MM.1S (cell line): ENCODE results near the gene ARL3.

Source experiments
- DNase-seq: peaks from one replicate; pipeline ENCODE4 v3.0.0-alpha.2; 2015
- H2AFZ ChIP-seq: fragments of 300-600 bp; sonication (generic); 2 replicates; pipeline ENCODE4 v1.6.0; 2016; ENCODE audit warnings: antibody characterized with exemption, low read length
- H3F3A ChIP-seq: fragments of 300-600 bp; sonication (generic); 2 replicates; pipeline ENCODE4 v1.6.1; 2016; ENCODE audit warnings: mild to moderate bottlenecking, antibody characterized with exemption, low read length, moderate library complexity, mixed read lengths; ENCODE audit not compliant: insufficient read depth
- H3K27ac ChIP-seq: fragments of 300-600 bp; sonication (generic); 2 replicates; pipeline ENCODE4 v1.5.1; 2016; ENCODE audit warnings: mild to moderate bottlenecking, low read length
- H3K27me3 ChIP-seq: fragments of 300-600 bp; sonication (generic); replicated peaks from 2 replicates; pipeline ENCODE4 v1.6.0; 2016; ENCODE audit warnings: low read length; ENCODE audit not compliant: insufficient read depth
- H3K36me3 ChIP-seq: fragments of 300-600 bp; sonication (generic); replicated peaks from 2 replicates; pipeline ENCODE4 v1.6.1; 2016; ENCODE audit warnings: mild to moderate bottlenecking, low read length, mixed read lengths; ENCODE audit not compliant: insufficient read depth
- H3K4me1 ChIP-seq: fragments of 300-600 bp; sonication (generic); 2 replicates; pipeline ENCODE4 v1.6.1; 2016; ENCODE audit warnings: low read length, mixed read lengths
- H3K4me2 ChIP-seq: fragments of 300-600 bp; sonication (generic); 2 replicates; pipeline ENCODE4 v1.6.0; 2016; ENCODE audit warnings: low read depth, low read length
- H3K4me3 ChIP-seq: fragments of 300-600 bp; sonication (generic); 2 replicates; pipeline ENCODE4 v1.5.1; 2016; ENCODE audit warnings: low read length, mixed read lengths
- H3K79me2 ChIP-seq: fragments of 300-600 bp; sonication (generic); 2 replicates; pipeline ENCODE4 v1.6.1; 2016; ENCODE audit warnings: mixed run types, low read length, mixed read lengths
- H3K9ac ChIP-seq: fragments of 300-600 bp; sonication (generic); 2 replicates; pipeline ENCODE4 v1.6.1; 2016; ENCODE audit warnings: low read length, mixed read lengths
- H3K9me2 ChIP-seq: fragments of 300-600 bp; sonication (generic); replicated peaks from 2 replicates; pipeline ENCODE4 v1.6.1; 2016; ENCODE audit warnings: mild to moderate bottlenecking, low read length, mixed read lengths; ENCODE audit not compliant: insufficient read depth
- H3K9me3 ChIP-seq: fragments of 300-600 bp; sonication (generic); replicated peaks from 2 replicates; pipeline ENCODE4 v1.6.1; 2016; ENCODE audit warnings: mild to moderate bottlenecking, low read length, mixed read lengths; ENCODE audit not compliant: insufficient read depth
- H4K20me1 ChIP-seq: fragments of 300-600 bp; sonication (generic); 2 replicates; pipeline ENCODE4 v1.6.1; 2016; ENCODE audit warnings: mild to moderate bottlenecking, low read length, moderate library complexity, mixed read lengths; ENCODE audit not compliant: insufficient read depth
- CTCF ChIP-seq: fragments of 300-600 bp; sonication (generic); IDR thresholded peaks from 2 replicates; pipeline ENCODE4 v1.5.1; 2016; ENCODE audit warnings: antibody characterized with exemption, low read length, mixed read lengths
- EZH2 ChIP-seq: fragments of 300-600 bp; sonication (generic); optimal IDR thresholded peaks from 2 replicates; pipeline ENCODE3; 2017; ENCODE audit warnings: low read depth, mild to moderate bottlenecking, antibody characterized with exemption, low read length, mixed read lengths
- EZH2phosphoT487 ChIP-seq: fragments of 300-600 bp; sonication (generic); IDR thresholded peaks from 2 replicates; pipeline ENCODE4 v1.6.1; 2018; ENCODE audit warnings: antibody characterized with exemption, low read length

Gene ARL3

GRCh38 chr10:102727037-102727818 lies 13.0 kb upstream of the ARL3 start:
- H3K9me3 ChIP-seq = no peaks in the 10 kb centered on the region
- peaks cover 28% of the 10 kb centered on the region for H3K79me2 ChIP-seq
- H3K9me2 ChIP-seq = no peaks in the 10 kb centered on the region
- no peaks in the 10 kb centered on the region for H3K27me3 ChIP-seq
- no peaks in the 10 kb centered on the region for H4K20me1 ChIP-seq
- no peak overlapping the region for H3K27ac ChIP-seq
- H3K4me2 ChIP-seq = no peak overlapping the region
- H3K9ac ChIP-seq = no peak overlapping the region
- no peak overlapping the region for H3K4me3 ChIP-seq
- no peak for TF ChIP-seq CTCF
- no peak for TF ChIP-seq EZH2
- no peak for TF ChIP-seq EZH2phosphoT487
- no peaks in the 10 kb centered on the region for H3F3A ChIP-seq
- H2AFZ ChIP-seq = no peak overlapping the region
- no peaks in the 10 kb centered on the region for H3K4me1 ChIP-seq
- no peak for DNase-seq
- H3K36me3 ChIP-seq = peaks cover 9% of the 10 kb centered on the region

GRCh38 chr10:102726274-102726673 lies 12.1 kb upstream of the ARL3 start:
- Histone ChIP-seq H3K9ac (no peak overlapping the region), H4K20me1 (no peaks in the 10 kb centered on the region), H3K4me2 (no peak overlapping the region), H3K27me3 (no peaks in the 10 kb centered on the region), H3K79me2 (peaks cover 36% of the 10 kb centered on the region), H3K9me2 (no peaks in the 10 kb centered on the region), H3K27ac (no peak overlapping the region), H3K4me1 (no peaks in the 10 kb centered on the region), H3K9me3 (no peaks in the 10 kb centered on the region), H2AFZ (no peak overlapping the region), H3K4me3 (no peak overlapping the region), H3F3A (no peaks in the 10 kb centered on the region), H3K36me3 (peaks cover 9% of the 10 kb centered on the region)
- no peak for DNase-seq
- no peak for TF ChIP-seq EZH2phosphoT487

GRCh38 chr10:102723989-102724388 lies 9.8 kb upstream of the ARL3 start:
- Histone ChIP-seq H3K4me3 (no peak overlapping the region), H3K27me3 (no peaks in the 10 kb centered on the region), H3K36me3 (no peaks in the 10 kb centered on the region; the same call in 1 of the 2 replicates), H4K20me1 (no peaks in the 10 kb centered on the region), H3K4me1 (no peaks in the 10 kb centered on the region), H3K79me2 (peaks cover 56% of the 10 kb centered on the region), H3F3A (no peaks in the 10 kb centered on the region), H2AFZ (no peak overlapping the region), H3K9me3 (no peaks in the 10 kb centered on the region), H3K9ac (no peak overlapping the region), H3K4me2 (no peak overlapping the region), H3K27ac (no peak overlapping the region), H3K9me2 (no peaks in the 10 kb centered on the region)
- no peak for TF ChIP-seq CTCF
- DNase-seq = no peak

- Histone ChIP-seq H3K4me1 (no peaks in the 10 kb centered on the region), H3K79me2 (peaks cover 75% of the 10 kb centered on the region), H3K4me3 (no peak overlapping the region), H3F3A (no peaks in the 10 kb centered on the region), H3K9ac (no peak overlapping the region), H3K27ac (no peak overlapping the region), H4K20me1 (no peaks in the 10 kb centered on the region), H3K9me2 (no peaks in the 10 kb centered on the region), H3K4me2 (no peak overlapping the region), H3K9me3 (no peaks in the 10 kb centered on the region), H3K27me3 (no peaks in the 10 kb centered on the region), H3K36me3 (no peaks in the 10 kb centered on the region), H2AFZ (no peak overlapping the region)
- TF ChIP-seq EZH2phosphoT487 = no peak
- TF ChIP-seq EZH2 = no peak
- no peak for TF ChIP-seq CTCF
- no peak for DNase-seq
These were observed 7.8 kb upstream of the ARL3 start for GRCh38 chr10:102721954-102722353.
